Endothelial cell (in vitro differentiated cells): Measurements from ENCODE around the gene TBX5. TPM values are rescaled to one million over a fixed set of nuclear protein-coding genes. Genes with fewer than 3 reads are reported as not detected.

Experiments used
- DNase-seq: peaks from one replicate; pipeline ENCODE4 v3.0.0; 2021; ENCODE audit warnings: low spot score
- H3K27ac Mint-ChIP-seq: one replicate; pipeline ENCODE4 v1.8.0; 2021; ENCODE audit warnings: mixed read lengths, inconsistent platforms; ENCODE audit not compliant: unreplicated experiment
- H3K27me3 Mint-ChIP-seq: one replicate; pipeline ENCODE4 v1.8.0; 2021; ENCODE audit warnings: mild to moderate bottlenecking, moderate library complexity, mixed read lengths, inconsistent platforms; ENCODE audit not compliant: unreplicated experiment
- H3K36me3 Mint-ChIP-seq: one replicate; pipeline ENCODE4 v1.8.0; 2021; ENCODE audit warnings: mild to moderate bottlenecking, low read depth, mixed read lengths, inconsistent platforms; ENCODE audit not compliant: unreplicated experiment
- H3K4me1 Mint-ChIP-seq: one replicate; pipeline ENCODE4 v1.8.0; 2021; ENCODE audit warnings: mild to moderate bottlenecking, mixed read lengths, inconsistent platforms; ENCODE audit not compliant: unreplicated experiment
- H3K4me3 Mint-ChIP-seq: one replicate; pipeline ENCODE4 v1.8.0; 2021; ENCODE audit warnings: mild to moderate bottlenecking, mixed read lengths, inconsistent platforms; ENCODE audit not compliant: unreplicated experiment
- H3K9me3 Mint-ChIP-seq: one replicate; pipeline ENCODE4 v1.8.0; 2021; ENCODE audit warnings: mixed read lengths, inconsistent platforms; ENCODE audit not compliant: unreplicated experiment
- CTCF ChIP-seq: fragments of 200-600 bp; sonication (generic); IDR thresholded peaks from one replicate; pipeline ENCODE4 v1.5.0; 2021; ENCODE audit warnings: antibody characterized with exemption; ENCODE audit not compliant: unreplicated experiment
- total RNA-seq: library from RNA; stranded (reverse); fragmentation: NEBNext Ultra II Directional; extraction: Animal tissue kit (Norgen Biotek cat#: 25700); gene quantifications from one replicate; pipeline ENCODE4 v1.2.1, GENCODE V29; 2021; ENCODE audit not compliant: unreplicated experiment

TBX5 gene
- total RNA-seq, 1 donor from 2014 or later: 0.38 TPM

DNA sequence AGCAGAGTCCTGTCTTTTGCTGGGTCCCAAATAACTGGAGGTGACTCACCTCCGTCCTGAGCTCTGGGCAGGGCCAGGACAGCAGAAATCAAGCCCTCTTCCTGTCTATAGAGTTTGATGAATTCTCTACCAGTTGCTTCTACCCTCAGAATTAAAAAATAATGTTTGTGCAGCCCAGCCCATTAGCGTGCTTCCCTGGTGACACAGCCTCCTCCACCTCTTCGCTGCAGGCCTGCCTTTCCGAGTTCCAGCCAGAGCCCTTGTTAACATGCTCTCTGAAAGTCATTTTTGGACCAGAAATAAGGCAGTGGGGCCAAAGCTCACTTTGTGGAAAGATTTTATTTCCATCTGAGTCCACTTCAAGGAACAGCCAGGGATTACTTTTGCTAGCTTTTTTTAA is 94.0 kb downstream of the TBX5 start:
- no peaks in the 10 kb centered on the region for H3K27me3 Mint-ChIP-seq
- no peak for TF ChIP-seq CTCF
- H3K9me3 Mint-ChIP-seq: no peaks in the 10 kb centered on the region
- no peak for DNase-seq
- H3K4me1 Mint-ChIP-seq: no peaks in the 10 kb centered on the region
- no peaks in the 10 kb centered on the region for H3K36me3 Mint-ChIP-seq
- no peak overlapping the region for H3K27ac Mint-ChIP-seq
- H3K4me3 Mint-ChIP-seq: no peak overlapping the region

- Mint-ChIP-seq H3K9me3 (no peaks in the 10 kb centered on the region), H3K27me3 (peaks cover 6% of the 10 kb centered on the region), H3K4me3 (no peak overlapping the region), H3K4me1 (no peaks in the 10 kb centered on the region), H3K36me3 (no peaks in the 10 kb centered on the region), H3K27ac (no peak overlapping the region)
- TF ChIP-seq CTCF: no peak
- DNase-seq: no peak
Measured at GRCh38 chr12:114306646-114307045, 99.3 kb downstream of the TBX5 start.

DNA sequence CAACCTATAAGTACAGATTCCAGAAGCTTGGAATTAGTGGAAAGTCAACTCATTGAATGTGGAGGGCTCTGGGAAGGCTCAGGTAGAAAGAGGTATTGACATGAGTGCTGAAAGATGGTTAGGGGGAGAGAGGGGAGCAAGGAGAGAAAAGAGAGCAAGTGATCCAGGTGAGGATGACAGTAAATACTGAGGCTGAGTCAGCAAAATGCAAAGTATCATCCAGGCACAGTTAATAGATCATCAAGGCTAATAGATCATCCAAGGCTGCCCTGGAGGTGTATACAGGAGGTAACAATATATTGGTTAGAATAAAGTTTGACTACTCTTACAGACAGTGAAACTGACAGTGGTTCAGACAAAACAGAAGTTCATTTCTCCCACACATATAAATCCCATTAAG is 100.5 kb downstream of the TBX5 start:
- H3K27me3 Mint-ChIP-seq: peaks cover 6% of the 10 kb centered on the region
- H3K27ac Mint-ChIP-seq: no peak overlapping the region
- H3K9me3 Mint-ChIP-seq: no peaks in the 10 kb centered on the region
- H3K4me1 Mint-ChIP-seq: no peaks in the 10 kb centered on the region
- no peak for DNase-seq
- H3K36me3 Mint-ChIP-seq: no peaks in the 10 kb centered on the region
- H3K4me3 Mint-ChIP-seq: no peak overlapping the region
- TF ChIP-seq CTCF: no peak
